ENCODE results near the gene ZC3H12D.

- TF ChIP-seq EZH2 (IDR thresholded peaks at IDR 0.05; ENCODE audit: borderline replicate concordance, insufficient read depth, low read depth, low read length, poor library complexity, severe bottlenecking) (no peak), CTCF (IDR thresholded peaks at IDR 0.05) (no peak)
Measured at GRCh38 chr6:149503276-149503675, 18.5 kb upstream of the ZC3H12D start.

All from B cell (primary cell).